Psoas muscle (tissue), 8 donors: ENCODE data around the gene SPATA3. TPM values are rescaled to one million over a fixed set of nuclear protein-coding genes. Genes with fewer than 3 reads are reported as not detected.

Source experiments
- ATAC-seq, 4 donors: fragments of 200-7000 bp; cut with Tn5 transposase; one replicate each; pipeline ENCODE4 v1.9.1; 2020; ENCODE audit warnings: moderate library complexity in 3 of 4, mild to moderate bottlenecking in 2 of 4
- DNase-seq, 2 donors: peaks; one replicate each; pipeline ENCODE4 v3.0.0-alpha.2; 2020
- H3K27ac ChIP-seq: fragments of 200-600 bp; one replicate; pipeline ENCODE4 v1.8.0; 2022
- H3K27me3 ChIP-seq, 3 donors: fragments of 200-600 bp in 1 of 3; one replicate each; pipeline versions ENCODE4 v1.6.1 to v1.8.0; 2013 to 2022; ENCODE audit warnings: low read length in 2 of 3, mild to moderate bottlenecking in 2 of 3, moderate library complexity in 1 of 3; ENCODE audit not compliant: insufficient read depth in 3 of 3
- H3K36me3 ChIP-seq, 2 donors: fragments of 200-600 bp in 1 of 2; one replicate each; pipeline versions ENCODE4 v1.6.1 to v1.8.0; 2013 to 2022; ENCODE audit warnings: low read depth in 1 of 2, mild to moderate bottlenecking in 1 of 2, moderate library complexity in 1 of 2; ENCODE audit not compliant: insufficient read depth in 1 of 2
- H3K4me1 ChIP-seq: fragments of 200-600 bp; one replicate; pipeline ENCODE4 v1.8.0; 2022
- H3K4me3 ChIP-seq: fragments of 200-600 bp; one replicate; pipeline ENCODE4 v1.8.0; 2022; ENCODE audit warnings: mild to moderate bottlenecking
- H3K9me3 ChIP-seq: fragments of 200-600 bp; one replicate; pipeline ENCODE4 v1.8.0; 2022
- WGBS, 3 donors: extraction: QIAGEN DNeasy Blood & Tissue Kit; methylation state at CpG; one replicate each; pipeline versions ENCODE4 v1.1.6 to v1.1.7; 2013; 5-methylcytosine and 5-hydroxymethylcytosine counted together
- intact Hi-C, 2 donors: fragments of 100-400 bp; cut with DNase I; formaldehyde crosslinking; loops; one replicate each; pipeline versions ENCODE4 v1.11.0 to v1.14.2; 2022
- polyA plus RNA-seq, 3 donors: library from polyadenylated mRNA; stranded (reverse); fragments of 200-250 nt; gene quantifications; one replicate each; pipeline ENCODE4 v1.2.3, GENCODE V29; 2013
- total RNA-seq, 4 donors: library from RNA; stranded (reverse); fragmentation: NEBNext Ultra II Directional in 2 of 4; extraction: Animal tissue kit (Norgen Biotek cat#: 25700) in 2 of 4; gene quantifications; one replicate each; pipeline versions ENCODE4 v1.2.1 to v1.2.4, GENCODE V29; 2021 to 2023
- TF ChIP-seq, protein P1 (sequence below): fragments of 200-600 bp; IDR thresholded peaks from one replicate; pipeline ENCODE4 v1.8.0; 2022; ENCODE audit warnings: antibody characterized with exemption
- donor health status: healthy with polysubstance abuse.
- donor health status: DM: no; HTN: no; CAD: no; lungs with moderate emphysema.
- donor health status: Bipolar disorder and iron deficiency.
- donor health status: healthy.
- donor health status: DM: yes; HTN: yes; CAD: no.
- donor health status: DM: no; HTN: no; CAD: no.
- donor health status: DM: no; HTN: no; CAD: no.
- donor health status: DM: yes; HTN: yes; CAD: no.

SPATA3 gene
- total and polyA plus RNA-seq, 7 donors: not detected

GRCh38 chr2:230998882-230999281 lies 3.0 kb downstream of the SPATA3 start:
- H3K27ac ChIP-seq: no peak overlapping the region
- WGBS, 3 donors: 90 to 95% (median 92%) methylated on average over 2 of the region's 2 CpGs
- intact Hi-C loops: no loop called here
- H3K36me3 ChIP-seq: no peaks in the 10 kb centered on the region
- H3K27me3 ChIP-seq: peaks cover 6 to 51% (median 6%) of the 10 kb centered on the region in 3 donors
- ATAC-seq (no peak), DNase-seq (no peak)
- H3K4me3 ChIP-seq: no peak overlapping the region
- no peaks in the 10 kb centered on the region for H3K4me1 ChIP-seq
- no peaks in the 10 kb centered on the region for H3K9me3 ChIP-seq
- TF ChIP-seq, protein P1, sequence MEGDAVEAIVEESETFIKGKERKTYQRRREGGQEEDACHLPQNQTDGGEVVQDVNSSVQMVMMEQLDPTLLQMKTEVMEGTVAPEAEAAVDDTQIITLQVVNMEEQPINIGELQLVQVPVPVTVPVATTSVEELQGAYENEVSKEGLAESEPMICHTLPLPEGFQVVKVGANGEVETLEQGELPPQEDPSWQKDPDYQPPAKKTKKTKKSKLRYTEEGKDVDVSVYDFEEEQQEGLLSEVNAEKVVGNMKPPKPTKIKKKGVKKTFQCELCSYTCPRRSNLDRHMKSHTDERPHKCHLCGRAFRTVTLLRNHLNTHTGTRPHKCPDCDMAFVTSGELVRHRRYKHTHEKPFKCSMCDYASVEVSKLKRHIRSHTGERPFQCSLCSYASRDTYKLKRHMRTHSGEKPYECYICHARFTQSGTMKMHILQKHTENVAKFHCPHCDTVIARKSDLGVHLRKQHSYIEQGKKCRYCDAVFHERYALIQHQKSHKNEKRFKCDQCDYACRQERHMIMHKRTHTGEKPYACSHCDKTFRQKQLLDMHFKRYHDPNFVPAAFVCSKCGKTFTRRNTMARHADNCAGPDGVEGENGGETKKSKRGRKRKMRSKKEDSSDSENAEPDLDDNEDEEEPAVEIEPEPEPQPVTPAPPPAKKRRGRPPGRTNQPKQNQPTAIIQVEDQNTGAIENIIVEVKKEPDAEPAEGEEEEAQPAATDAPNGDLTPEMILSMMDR: no peak

GRCh38 chr2:230999477-230999876 lies 3.6 kb downstream of the SPATA3 start:
- Histone ChIP-seq H3K27me3 (peaks cover 6 to 51% (median 6%) of the 10 kb centered on the region in 3 donors), H3K4me1 (no peaks in the 10 kb centered on the region), H3K4me3 (no peak overlapping the region), H3K36me3 (no peaks in the 10 kb centered on the region), H3K27ac (no peak overlapping the region), H3K9me3 (no peaks in the 10 kb centered on the region)
- TF ChIP-seq, protein P1: no peak
- ATAC-seq: no peak
- intact Hi-C loops: no loop called here
- 60 to 70% (median 62%) methylated on average over 4 of the region's 4 CpGs for WGBS, 3 donors
- no peak for DNase-seq

- H3K27me3 ChIP-seq: peaks cover 6 to 51% (median 7%) of the 10 kb centered on the region in 3 donors
- intact Hi-C loops: no loop called here
- no peaks in the 10 kb centered on the region for H3K36me3 ChIP-seq
- DNase-seq: no peak
- H3K4me1 ChIP-seq: no peaks in the 10 kb centered on the region
- TF ChIP-seq, protein P1: no peak
- no peak for ATAC-seq
- H3K27ac ChIP-seq: no peak overlapping the region
- H3K9me3 ChIP-seq: no peaks in the 10 kb centered on the region
- no peak overlapping the region for H3K4me3 ChIP-seq
- 18 to 42% (median 24%) methylated on average over 23 to 24 of the region's 24 CpGs for WGBS, 3 donors
Measured at GRCh38 chr2:231000211-231000904, 4.4 kb downstream of the SPATA3 start.

DNA sequence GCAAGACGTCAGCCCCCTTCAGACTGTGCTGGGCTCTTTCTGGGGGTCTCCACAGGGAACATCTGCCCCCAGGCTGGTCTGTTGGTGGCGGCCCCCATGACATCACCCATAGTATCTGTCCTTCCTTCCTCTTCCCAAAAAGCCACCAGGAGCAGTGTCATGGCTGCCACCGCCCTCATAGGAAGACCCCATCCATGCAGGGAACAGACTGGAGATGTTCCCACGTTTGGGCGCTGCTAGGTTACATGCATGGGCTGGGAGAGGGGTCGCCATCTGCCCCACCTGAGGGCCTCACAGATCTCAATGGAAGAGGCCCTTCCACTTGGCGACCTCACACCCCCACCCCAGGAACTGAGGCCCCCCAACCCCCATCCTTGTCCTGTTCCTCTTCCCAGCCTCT lies 5.1 kb downstream of the SPATA3 start:
- WGBS, 3 donors: 74 to 84% (median 77%) methylated on average over 6 to 7 of the region's 7 CpGs
- ATAC-seq: no peak

More for the DNA sequence above, 5.1 kb downstream of the SPATA3 start:
- no peak overlapping the region for H3K4me3 ChIP-seq
- H3K27me3 ChIP-seq: peaks cover 6 to 51% (median 8%) of the 10 kb centered on the region in 3 donors
- intact Hi-C loops: no loop called here
- H3K27ac ChIP-seq: no peak overlapping the region
- H3K9me3 ChIP-seq: no peaks in the 10 kb centered on the region
- no peaks in the 10 kb centered on the region for H3K36me3 ChIP-seq
- TF ChIP-seq, protein P1: no peak
- no peaks in the 10 kb centered on the region for H3K4me1 ChIP-seq
- no peak for DNase-seq
